Measurements from ENCODE around the gene NAE1.

GRCh38 chr16:66814734-66815133 is 16.0 kb downstream of the NAE1 start:
- TF ChIP-seq ELF4 (IDR thresholded peaks at IDR 0.05): no peak
- TF ChIP-seq SP1 (IDR thresholded peaks at IDR 0.05): no peak
- no peak for TF ChIP-seq ZNF384 (IDR thresholded peaks at IDR 0.05)
- TF ChIP-seq TARDBP (IDR thresholded peaks at IDR 0.05): no peak
- no peak for TF ChIP-seq BHLHE40 (IDR thresholded peaks at IDR 0.05; ENCODE audit: borderline replicate concordance)
- no peak for TF ChIP-seq SUZ12 (IDR thresholded peaks at IDR 0.05)
- TF ChIP-seq FOXK2 (IDR thresholded peaks at IDR 0.05): no peak
- TF ChIP-seq ARNT (IDR thresholded peaks at IDR 0.05): no peak
- no peak for TF ChIP-seq NFRKB (IDR thresholded peaks at IDR 0.05)
- no peak for TF ChIP-seq FOXM1 (IDR thresholded peaks at IDR 0.05; ENCODE audit: borderline replicate concordance)
- no peak for TF ChIP-seq PKNOX1 (IDR thresholded peaks at IDR 0.05)
- no peak for TF ChIP-seq L3MBTL2 (conservative IDR thresholded peaks at IDR 0.05)
- no peak for TF ChIP-seq LEF1 (IDR thresholded peaks at IDR 0.05; ENCODE audit: borderline replicate concordance)

All from HEK293T (cell line).